Posterior cingulate gyrus (tissue), 11 donors: ENCODE data around the gene GALNT18.
A peak's percentile ranks its signal among the peaks of the same experiment; 100 is the strongest.

ENCODE experiments used
- DNase-seq, 10 donors: peaks; one replicate each; pipeline versions ENCODE4 v3.0.0 to v3.0.0-alpha.2; 2020 to 2021; ENCODE audit warnings: mixed read lengths in 3 of 10
- intact Hi-C: fragments of 100-400 bp; cut with DNase I; formaldehyde crosslinking; loops from one replicate; pipeline ENCODE4 v1.15.1; 2023

The GALNT18 gene

DNA sequence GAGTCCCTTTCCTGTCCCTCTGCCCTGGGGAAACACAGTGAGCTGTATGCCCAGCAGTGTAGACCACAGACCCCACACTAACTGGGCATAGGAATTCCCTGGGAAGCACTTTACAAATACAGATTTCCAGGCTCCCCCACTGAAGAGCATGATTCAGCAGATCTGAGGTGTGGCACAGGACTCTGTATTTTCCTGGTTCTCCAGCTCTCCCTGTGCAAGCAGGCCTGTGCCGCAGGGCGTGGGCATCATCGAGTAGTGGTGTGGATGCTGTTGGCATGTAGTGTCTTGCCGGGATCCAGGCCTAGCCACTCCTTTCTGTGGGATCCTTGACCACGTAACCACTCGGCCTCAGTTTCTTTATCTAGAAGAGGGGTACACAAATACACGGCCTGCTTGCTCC is 49.9 kb downstream of the GALNT18 start:
- intact Hi-C loops: no loop called here
- DNase-seq: no peak

DNA sequence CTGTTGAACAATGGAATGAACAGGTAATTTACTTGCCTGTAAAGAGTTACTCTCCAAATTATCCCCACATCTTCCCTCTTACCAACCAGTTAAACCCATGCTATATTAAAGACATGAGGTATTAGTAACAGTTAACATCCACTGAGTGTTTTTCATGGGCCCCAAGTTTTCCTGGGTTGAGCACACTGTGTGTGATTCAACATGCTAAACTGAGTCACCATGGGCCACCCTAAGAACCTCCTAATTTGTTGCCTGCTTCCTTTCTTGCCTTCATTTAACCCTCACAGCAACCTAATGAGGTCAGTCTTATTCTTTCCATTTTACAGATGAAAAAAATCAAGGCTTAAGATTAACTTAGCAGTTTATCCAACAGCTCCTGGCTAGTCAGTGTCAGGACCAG is 51.0 kb downstream of the GALNT18 start:
- DNase-seq: no peak
- intact Hi-C loops: no loop called here

DNA sequence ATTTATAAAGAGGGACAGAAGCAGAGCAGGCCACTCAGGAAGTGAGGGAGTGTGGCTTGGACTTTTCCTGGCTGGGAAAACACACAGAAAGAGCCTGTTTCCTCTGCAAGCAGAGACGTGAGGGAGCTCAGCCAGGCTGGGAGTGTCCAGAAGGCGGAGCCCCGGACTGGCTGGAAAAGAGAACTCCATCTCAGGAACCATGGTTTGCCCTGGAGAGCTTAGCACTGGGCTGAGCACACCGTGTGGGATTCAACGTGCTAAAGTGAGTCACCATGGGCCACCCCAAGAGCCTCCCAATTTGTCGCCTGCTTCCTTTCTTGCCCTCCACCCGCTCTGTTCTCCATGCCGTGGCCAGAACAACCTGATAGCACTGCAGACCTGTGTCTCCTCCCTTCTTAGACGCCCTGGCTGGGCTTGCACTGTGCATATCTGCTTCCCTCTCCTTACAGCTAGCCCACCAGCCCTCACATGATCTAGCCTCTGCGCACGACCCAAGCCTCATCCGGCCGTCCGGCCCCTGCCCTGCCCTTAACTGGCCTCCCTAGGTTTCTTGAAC is 51.8 kb downstream of the GALNT18 start:
- intact Hi-C loops: no loop called here

DNA sequence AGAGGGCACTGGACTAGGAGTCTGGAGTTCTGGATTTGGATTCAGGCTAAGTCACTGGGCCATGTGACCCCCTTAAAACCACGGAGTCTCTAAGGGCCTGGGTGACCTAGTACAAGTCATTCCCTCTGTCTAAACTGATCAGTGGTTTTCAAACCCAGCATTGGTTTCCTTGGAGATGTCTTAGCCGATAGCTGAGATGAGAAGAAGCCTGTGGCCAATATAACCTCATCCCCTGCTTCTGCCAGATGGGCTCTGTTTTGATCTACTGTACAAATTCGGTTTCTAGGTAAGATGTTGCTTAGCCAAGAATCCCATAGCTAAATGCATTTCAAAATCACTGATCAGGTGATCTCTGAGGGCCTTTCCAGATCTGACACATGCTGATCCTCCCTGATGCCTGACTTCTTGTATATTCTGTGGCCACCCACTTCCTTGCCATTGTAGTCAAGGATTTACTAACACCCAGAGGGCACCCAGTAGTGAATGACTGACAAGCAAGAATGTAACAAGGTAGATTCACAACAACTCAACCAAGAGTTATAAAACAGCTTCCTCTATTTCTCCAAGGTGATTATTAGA is 53.1 kb downstream of the GALNT18 start:
- intact Hi-C loops: no loop called here
- no peak for DNase-seq

More for the DNA sequence above, 51.8 kb downstream of the GALNT18 start:
- peak in 9 of 10 donors; percentile 18 to 93 (median 54) for DNase-seq

DNA sequence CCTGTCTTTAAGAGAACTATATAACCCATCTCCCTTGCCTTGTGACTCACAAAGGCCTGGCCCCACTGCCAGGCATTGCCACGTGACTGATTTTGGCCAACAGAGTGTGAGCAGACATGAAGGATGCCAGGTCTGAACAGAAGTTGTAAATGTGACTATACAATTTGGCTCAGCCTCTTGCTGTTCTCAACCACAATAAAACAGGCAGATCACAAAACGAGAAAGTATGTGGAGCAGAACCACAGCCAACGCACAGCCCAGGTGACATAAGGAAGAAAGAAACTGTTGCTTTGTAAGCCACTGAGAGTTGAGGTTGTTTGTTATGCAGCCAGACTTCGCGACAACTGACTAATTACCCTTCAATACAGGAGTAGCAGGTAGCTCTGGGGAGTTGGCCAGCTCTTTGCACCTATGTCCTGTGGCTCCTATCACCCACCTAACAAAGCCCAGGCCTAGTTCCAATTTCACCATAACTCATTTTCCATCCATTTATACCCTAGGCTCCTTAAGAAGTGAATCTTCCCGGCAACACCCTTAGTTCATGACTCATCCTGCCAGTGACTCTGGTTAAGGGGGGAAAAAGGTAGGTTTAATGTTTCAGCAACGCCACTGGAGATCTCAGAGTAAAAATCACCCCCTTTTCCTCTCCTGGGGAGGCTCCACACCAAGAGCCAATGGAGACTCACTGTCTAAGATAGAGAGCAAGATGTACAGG is 53.7 kb downstream of the GALNT18 start:
- intact Hi-C loops: no loop called here
- peak in 7 of 10 donors; percentile 29 to 91 (median 57) for DNase-seq

DNA sequence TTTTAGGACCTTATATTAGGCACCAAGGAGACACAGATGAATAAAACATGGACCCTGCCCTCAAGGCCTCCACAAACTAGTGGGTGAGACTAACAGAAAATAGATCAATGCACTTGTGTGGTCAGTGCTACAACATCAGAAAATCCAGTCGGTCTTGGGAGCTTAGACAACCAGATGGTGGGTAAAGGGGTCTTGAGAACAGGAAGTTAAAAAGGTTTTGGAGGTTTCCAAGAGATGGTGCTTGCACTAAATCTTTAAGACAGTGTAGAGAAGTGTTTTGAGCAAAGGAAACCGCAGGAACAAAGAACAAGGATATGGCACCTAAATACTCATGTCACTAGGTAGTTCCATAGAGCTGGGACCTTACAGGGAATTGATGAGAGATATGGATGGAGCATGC is 56.2 kb downstream of the GALNT18 start:
- no peak for DNase-seq
- intact Hi-C loops: no loop called here

DNA sequence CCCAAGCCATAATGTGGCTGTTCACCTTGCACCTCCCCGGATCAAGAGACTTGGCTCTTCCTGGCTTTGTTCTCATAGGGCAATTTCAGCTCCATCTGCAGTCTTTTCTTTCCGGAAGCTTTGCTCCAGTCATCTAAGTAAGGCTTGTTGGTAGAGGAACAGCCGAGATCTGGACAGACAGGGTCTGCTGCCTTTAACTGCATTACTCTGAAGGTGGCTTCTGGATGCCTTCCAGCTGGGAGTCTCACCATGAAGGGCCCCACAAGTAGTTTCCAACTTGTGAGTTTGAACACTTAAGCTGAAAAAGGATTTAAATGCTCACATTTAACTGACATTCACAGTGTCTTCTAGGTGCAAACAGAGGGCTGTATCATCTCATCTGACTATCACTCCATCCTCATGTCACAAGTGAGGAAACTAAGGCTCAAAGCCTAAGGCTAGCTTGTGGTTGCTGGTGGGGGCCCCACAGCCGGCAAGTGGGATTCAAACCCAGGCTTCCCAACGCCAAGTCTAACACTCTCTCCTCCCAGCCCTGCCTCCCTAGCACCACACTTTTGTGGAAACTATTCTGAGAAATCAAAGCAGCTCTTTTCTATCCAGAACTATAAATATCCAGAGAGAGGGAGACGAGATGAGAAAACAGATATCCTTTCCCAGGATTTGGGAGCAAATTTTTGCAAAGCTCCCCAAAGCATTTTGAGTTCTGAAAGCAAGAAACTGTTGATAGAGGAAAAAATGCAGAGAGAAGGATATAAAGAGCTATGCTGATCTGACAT is 58.4 kb downstream of the GALNT18 start:
- DNase-seq: no peak
- intact Hi-C loops: no loop called here

DNA sequence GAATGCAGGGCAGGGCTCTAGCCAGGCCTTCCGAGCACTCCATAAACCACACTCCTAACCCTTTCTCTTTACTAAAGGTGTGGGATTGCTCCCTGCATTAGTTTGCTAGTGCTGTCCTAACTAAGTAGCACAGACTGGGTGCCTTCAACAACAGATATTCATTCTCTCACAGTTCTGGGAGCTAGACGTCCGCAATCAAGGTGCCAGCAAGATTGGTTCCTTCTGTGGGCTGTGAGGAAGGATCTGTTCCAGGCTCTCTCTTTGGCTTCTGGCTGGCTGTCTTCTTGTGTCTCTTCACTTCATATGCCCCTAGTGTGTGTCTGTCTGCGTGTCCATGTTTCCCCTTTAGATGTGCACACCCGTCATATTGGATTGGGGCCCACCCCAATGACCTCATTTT is 59.8 kb downstream of the GALNT18 start:
- DNase-seq: no peak
- intact Hi-C loops: no loop called here

DNA sequence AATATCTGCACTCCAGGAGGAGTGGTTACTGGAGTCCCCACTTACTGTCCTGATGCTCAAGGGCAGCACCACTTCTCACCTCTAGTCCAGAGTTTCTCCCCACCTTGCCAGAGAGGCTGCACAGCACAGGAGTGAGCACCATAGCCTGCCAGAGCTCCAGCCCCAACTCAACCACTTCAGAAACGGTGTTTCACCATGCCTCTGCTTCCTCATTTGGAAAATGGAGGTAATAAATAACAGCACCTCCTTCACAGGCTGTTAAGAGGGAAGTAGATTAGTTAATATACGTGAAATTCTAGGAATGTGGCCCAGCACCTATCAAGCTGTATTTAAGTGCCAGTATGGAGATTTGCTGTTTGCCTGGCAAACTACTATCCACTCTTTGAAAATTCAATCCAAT is 63.0 kb downstream of the GALNT18 start:
- intact Hi-C loops: no loop called here
- DNase-seq: no peak

DNA sequence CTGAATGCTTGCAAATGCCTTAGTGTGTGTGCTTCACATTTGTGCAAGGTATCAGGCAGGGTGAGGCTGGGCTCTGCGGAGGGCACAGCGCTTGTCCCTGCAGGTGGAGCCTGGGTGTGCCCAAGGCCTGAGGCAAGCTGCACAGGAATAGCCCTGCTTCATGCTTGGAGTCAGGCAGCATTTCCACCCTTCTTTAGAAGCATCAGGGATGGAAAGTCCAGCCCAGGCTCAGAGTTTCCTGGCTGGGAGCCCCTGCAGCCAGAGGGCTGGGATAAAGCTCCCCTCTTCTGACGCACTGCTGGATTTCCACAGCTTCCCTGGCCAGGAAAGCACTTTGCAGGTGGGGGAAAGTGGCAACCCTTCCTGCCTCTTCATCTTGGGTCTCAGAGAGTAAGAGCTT is 63.4 kb downstream of the GALNT18 start:
- intact Hi-C loops: no loop called here
- DNase-seq: no peak

DNA sequence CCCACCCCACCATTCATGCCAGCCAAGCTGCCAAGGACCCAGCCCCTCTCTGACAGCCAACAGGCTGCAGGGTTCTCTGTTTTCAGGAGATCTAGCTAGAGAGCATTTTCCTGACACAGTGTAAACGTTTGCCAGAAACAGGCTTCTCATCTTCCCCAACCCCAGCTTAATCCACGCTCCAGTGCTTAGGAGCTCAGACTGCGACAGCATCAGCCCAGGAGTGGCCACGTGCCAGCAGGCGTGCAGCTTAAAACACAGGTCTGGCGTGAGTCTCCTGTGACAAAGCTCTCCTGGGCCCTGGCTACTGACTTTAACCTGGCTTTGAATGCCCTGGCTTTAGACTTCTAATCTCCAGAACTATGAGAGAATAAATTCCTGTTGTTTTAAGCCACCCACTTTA is 66.6 kb downstream of the GALNT18 start:
- DNase-seq: peak in 5 of 10 donors; percentile 35 to 91 (median 78)
- intact Hi-C loops: no loop called here

DNA sequence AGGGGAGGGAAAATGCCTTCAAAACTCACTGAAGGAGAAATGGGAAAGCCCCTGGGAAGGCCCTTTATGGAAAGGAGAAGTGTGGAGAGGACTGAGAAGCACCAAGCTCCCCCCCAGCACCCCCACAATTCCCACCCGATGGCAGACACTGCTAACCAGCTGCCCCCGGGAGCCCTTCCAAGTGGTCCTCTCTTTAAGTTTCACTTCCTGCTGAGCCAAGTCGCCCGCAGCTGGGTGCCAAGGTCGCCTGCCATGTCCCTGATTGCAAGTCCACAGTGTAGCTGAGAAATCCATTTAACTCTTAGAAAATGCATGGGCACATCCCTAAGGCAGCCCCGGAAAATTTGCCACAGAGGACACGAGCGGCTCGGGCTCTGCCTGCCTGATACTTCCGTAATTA is 68.2 kb downstream of the GALNT18 start:
- intact Hi-C loops: no loop called here
- DNase-seq: no peak

DNA sequence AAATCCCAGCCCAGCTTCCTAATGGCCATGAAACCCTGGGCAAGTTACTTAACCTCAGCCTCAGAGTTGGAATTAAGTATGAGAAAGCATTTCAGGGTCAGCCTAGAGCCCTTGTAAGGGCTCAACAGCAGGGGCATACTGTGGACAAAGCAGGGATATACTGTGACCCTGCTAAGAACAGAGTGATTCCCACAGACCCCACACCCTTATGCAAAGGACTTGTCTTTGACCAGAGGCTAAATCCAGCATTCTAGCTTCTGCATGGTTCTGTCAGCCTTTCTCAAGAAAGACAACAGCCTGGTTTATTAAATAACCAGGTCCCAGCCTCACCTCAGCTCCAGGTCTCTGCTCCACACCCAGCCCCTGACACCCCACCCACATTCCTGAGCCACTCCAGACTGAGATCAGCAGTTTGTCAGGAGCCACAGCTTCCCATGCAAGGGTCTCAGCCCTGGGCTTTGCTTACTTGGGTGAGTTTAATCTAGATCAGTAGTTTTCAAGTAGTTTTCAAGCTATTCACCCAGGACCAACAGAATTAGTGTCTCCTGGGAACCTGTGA is 69.2 kb downstream of the GALNT18 start:
- intact Hi-C loops: no loop called here
- no peak for DNase-seq

DNA sequence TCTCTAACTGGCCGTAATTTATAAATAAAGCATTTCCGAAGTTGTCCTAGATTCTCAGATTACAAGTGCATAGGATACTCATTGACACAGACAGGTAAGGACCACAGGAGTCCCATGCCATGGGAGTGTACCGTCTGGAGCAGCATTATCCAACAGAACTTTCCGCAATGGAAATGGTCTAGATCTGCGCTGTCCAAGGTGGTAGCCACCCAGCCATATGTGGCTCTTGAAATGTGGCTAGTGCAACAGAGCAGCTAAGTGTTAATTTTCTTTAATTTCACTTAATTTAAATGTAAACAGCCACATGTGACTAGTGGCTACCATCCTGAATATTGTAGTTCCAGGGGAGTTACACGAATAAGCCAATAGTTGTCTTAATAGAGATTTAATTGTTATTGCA is 71.3 kb downstream of the GALNT18 start:
- intact Hi-C loops: no loop called here

DNA sequence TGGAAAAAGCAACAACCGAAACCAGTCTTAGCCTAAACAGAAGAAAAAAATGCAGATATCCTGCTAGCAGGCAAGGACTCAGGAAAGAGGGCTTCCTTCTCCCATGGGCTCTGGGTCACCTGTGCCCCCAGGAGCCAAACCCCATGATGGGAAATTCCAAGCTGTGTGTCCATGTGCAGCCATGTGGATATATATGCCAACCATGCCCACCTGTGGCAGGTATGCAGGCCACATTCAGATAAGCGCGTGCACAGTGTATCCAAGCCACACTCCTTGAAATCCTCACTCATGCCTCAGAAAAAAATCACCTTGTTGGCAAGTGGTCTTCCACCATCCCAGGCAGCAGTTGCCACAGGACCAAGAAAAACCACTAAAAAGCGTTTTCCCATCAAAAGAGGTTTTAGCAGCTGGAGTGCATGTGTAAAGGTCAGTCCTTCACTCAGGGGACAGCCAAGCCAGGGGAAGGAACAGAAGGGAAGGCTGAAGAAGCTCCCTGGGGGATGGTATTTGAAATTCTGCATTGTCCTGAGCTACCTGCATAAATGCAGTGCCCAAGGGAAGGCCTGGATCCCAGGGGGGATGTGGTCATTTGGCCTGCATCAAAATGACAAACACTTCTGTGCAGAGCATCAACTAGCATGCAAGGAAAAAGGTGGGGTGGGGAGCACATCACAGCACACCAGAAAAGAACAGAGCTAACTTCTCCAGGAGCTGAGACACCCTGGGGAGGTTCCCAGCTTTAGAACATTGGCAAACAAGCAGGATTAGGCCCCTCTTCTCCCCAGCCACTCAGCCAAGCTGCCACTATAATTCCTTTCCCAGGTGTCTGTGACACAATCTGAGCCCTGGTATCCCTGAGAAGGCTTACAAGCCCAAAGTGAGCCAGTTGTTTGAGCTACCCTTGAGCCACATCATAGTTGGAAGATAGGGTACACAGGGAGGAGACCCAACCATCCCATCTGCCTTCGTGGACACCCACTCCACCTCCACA is 76.2 kb downstream of the GALNT18 start:
- no peak for DNase-seq
- intact Hi-C loops: no loop called here

More for the DNA sequence above, 71.3 kb downstream of the GALNT18 start:
- DNase-seq: no peak

DNA sequence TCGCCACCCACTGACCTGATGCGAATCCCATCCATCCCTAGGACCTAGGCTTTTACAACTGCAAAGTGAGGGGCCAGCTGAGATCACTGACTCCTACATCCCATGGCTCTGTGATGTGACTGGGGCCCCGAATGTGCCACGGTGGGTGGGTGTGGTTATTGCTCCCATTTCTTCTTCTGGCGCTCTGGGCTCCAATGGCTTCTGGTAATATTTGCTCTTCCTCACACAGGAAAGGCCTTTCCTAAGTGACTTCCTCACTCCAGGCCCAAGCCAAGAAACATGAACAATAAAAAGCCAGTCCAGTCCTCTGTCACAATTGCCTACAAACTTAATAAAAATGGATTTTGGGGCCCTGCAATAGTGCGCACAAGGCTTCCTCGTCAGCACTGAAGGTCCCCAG is 78.1 kb downstream of the GALNT18 start:
- no peak for DNase-seq
- intact Hi-C loops: no loop called here

DNA sequence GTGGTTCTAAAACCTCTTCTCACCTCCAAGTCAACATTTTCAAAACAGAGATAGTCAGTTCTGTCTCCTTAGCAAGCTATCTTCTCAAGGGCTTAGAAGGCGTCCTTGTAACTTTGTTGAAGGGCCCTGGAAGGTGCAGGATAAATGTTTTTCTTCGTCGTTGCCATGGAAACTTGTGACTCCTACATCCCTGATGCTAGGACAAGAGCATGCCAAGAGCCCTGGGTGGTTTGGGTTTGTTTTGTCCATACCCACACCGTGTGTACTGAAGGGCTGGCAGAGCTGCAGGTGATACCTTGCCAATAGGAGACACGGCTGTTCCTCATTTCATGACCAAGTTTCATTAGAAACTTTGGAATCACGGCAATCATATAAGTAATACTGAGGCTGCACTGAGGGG is 81.6 kb downstream of the GALNT18 start:
- no peak for DNase-seq
- intact Hi-C loops: no loop called here

DNA sequence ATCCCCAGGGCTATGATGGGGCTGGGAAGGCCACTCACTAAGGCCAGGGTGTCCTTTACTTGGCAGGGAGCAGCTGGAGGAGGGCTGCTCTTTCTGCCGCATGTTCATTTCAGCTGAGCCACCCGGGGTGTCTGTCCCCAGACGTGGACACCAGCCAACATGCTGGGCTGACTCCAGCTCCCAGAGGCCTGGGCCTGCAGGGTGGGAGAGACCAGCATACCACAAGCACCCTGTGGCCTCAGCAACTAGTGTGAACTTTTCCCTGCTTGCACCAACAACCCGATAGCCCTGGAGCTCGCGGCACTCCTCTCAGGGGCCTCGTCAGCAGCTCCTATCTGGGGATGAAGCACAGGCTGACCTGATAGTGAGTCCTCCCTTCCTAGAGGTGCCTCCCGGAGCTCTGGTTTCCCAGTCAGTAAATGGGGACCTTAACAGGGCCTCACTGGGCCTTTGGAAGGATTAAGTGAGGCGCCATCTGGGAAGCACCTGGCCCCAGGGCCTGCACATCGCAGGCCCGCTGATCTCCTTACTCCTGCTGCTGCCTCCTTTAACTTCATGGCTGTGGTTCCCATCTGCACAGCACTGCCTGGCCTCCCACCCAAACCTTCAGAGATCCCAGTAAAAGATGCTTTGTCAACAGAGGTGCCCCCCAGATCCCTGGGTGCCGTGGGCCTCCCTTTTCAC is 83.4 kb downstream of the GALNT18 start:
- peak in 5 of 10 donors; percentile 24 to 90 (median 77) for DNase-seq

DNA sequence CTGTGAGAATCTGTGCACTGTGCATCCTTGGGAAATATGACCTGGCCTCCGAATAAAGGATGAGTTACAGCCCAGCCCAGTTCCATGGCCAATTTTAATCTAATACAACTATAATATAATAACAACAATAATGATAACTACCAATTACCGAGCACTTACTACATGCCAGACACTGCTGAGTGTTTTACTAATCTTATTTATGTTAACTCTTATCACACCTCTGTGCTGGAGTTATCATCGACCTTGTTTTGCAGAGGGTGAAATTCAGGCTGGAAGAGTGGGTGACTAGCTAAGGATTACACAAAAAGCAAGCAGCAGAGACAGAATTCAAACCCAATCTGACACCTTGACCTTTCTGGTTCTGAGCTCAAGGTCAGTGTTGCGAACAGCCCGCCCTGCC is 83.9 kb downstream of the GALNT18 start:
- DNase-seq: no peak
- intact Hi-C loops: no loop called here

More for the DNA sequence above, 83.4 kb downstream of the GALNT18 start:
- intact Hi-C loops: no loop called here
